HepG2 (cell line): ENCODE data around the gene LAMC1.

Experiments used
- ATF4 ChIP-seq, 2 experiments: fragments of 450-650 bp in 1 of 2; sonication (generic) in 1 of 2; formaldehyde crosslinking; IDR thresholded peaks; 2 replicates each; pipeline versions ENCODE4 v1.5.0 to v1.8.0; 2020 to 2022; ENCODE audit warnings: mild to moderate bottlenecking in 1 of 2, missing genetic modification reagents in 1 of 2
- POLR2A ChIP-seq, 2 experiments: IDR thresholded peaks; 2 replicates each; pipeline ENCODE4 v1.6.1; 2011; ENCODE audit warnings: low read depth in 2 of 2, low read length in 2 of 2, mild to moderate bottlenecking in 1 of 2, moderate library complexity in 1 of 2; ENCODE audit not compliant: insufficient read depth in 1 of 2
- SIX4 ChIP-seq: sonication (generic); formaldehyde crosslinking; IDR thresholded peaks from 2 replicates; pipeline ENCODE4 v1.4.0; 2020; ENCODE audit warnings: missing genetic modification reagents
- ZNF569 ChIP-seq: sonication (generic); formaldehyde crosslinking; IDR thresholded peaks from 2 replicates; pipeline ENCODE4 v1.5.0; 2020; ENCODE audit warnings: mild to moderate bottlenecking, missing genetic modification reagents, moderate library complexity, borderline replicate concordance
- ZNF639 ChIP-seq: conservative IDR thresholded peaks from 2 replicates; pipeline ENCODE4 v1.6.1; 2018; ENCODE audit warnings: missing genetic modification reagents
- TF ChIP-seq, protein P1 (sequence below): sonication (generic); formaldehyde crosslinking; IDR thresholded peaks from 2 replicates; pipeline ENCODE4 v1.5.0; 2020; ENCODE audit warnings: mild to moderate bottlenecking, missing genetic modification reagents, moderate library complexity
- TF ChIP-seq, protein P2 (sequence below): sonication (generic); formaldehyde crosslinking; IDR thresholded peaks from 2 replicates; pipeline ENCODE4 v1.8.1; 2022; ENCODE audit warnings: mild to moderate bottlenecking, missing genetic modification reagents

DNA sequence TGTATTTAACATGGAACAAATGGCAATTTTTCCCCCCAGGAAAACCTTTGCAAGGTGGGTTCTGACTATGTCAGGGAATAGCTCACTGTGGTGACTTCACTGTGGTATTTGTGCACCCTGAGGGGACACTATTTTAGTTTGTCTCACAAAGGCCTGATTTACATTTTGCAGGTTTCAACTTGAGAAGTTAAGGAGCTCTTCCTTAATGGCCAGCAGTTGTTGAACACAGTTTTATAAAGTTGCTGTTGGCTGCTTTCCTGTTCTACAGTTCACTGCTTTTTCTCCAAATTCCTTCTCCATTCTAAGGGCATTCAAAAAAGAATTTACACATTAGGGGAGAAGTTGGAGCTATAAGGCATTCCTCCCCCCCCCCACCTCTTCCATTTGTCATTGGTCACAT, 4.6 kb downstream of the LAMC1 start:
- TF ChIP-seq POLR2A (IDR thresholded peaks at IDR 0.05; ENCODE audit: insufficient read depth in 1 of 2, low read depth in 2 of 2, low read length in 2 of 2): no peak
- TF ChIP-seq, protein P1, sequence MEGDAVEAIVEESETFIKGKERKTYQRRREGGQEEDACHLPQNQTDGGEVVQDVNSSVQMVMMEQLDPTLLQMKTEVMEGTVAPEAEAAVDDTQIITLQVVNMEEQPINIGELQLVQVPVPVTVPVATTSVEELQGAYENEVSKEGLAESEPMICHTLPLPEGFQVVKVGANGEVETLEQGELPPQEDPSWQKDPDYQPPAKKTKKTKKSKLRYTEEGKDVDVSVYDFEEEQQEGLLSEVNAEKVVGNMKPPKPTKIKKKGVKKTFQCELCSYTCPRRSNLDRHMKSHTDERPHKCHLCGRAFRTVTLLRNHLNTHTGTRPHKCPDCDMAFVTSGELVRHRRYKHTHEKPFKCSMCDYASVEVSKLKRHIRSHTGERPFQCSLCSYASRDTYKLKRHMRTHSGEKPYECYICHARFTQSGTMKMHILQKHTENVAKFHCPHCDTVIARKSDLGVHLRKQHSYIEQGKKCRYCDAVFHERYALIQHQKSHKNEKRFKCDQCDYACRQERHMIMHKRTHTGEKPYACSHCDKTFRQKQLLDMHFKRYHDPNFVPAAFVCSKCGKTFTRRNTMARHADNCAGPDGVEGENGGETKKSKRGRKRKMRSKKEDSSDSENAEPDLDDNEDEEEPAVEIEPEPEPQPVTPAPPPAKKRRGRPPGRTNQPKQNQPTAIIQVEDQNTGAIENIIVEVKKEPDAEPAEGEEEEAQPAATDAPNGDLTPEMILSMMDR (CRISPR knock-in tag): no peak
- no peak for TF ChIP-seq ZNF639 (CRISPR knock-in tag)
- TF ChIP-seq, protein P2, sequence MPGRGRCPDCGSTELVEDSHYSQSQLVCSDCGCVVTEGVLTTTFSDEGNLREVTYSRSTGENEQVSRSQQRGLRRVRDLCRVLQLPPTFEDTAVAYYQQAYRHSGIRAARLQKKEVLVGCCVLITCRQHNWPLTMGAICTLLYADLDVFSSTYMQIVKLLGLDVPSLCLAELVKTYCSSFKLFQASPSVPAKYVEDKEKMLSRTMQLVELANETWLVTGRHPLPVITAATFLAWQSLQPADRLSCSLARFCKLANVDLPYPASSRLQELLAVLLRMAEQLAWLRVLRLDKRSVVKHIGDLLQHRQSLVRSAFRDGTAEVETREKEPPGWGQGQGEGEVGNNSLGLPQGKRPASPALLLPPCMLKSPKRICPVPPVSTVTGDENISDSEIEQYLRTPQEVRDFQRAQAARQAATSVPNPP (CRISPR knock-in tag): no peak
- no peak for TF ChIP-seq ATF4 (CRISPR knock-in tag; IDR thresholded peaks at IDR 0.05)
- TF ChIP-seq SIX4 (CRISPR knock-in tag): no peak
- TF ChIP-seq ZNF569 (CRISPR knock-in tag): no peak
